ENCODE results near the gene CRYBB3.
"Not testable (repeated sequence)": the region's sequence is repeated elsewhere in the genome, so short reads cannot be mapped to it uniquely, and the experiment has no call there.

CRYBB3 gene

GRCh38 chr22:25174888-25175411 is 24.7 kb upstream of the CRYBB3 start:
- no peak for DNase-seq (ENCODE audit: low spot score)
- H3K27ac ChIP-seq = peak overlapping the region; percentile 92
- ChIA-PET CTCF (no interaction called here), POLR2A (ENCODE audit: low non-redundant PET) (no interaction called here)
- TF ChIP-seq CTCF (conservative IDR thresholded peaks at IDR 0.05; ENCODE audit: low read depth) = no peak

DNA sequence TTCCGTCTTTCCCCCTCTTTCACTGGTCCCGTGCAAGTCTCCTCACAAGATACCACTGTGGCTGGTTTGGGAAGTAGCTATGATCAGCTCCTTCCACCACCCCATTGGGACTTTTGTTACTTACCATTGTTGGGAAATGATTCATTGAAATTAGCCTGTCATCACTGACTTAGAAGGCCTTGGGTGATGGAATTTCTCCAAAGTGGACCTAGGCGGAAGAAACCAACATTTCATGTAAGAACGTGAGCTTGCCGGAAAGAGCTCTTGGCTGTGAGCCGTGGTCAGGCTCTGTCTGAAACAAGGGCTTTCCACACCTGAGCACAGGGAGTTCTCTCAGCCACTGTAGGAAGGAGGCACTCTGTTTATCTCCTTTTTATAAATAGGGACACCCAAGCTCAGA is 23.5 kb upstream of the CRYBB3 start:
- ChIA-PET CTCF (interaction anchor here (0.6 to 1.4 kb wide), 2 partner anchors 65 to 259 kb away, joined by 3 to 5 read pairs; no protein-coding TSS in a partner anchor), POLR2A (ENCODE audit: low non-redundant PET) (no interaction called here)
- TF ChIP-seq CTCF (conservative IDR thresholded peaks at IDR 0.05; ENCODE audit: low read depth) = no peak

GRCh38 chr22:25176799-25177198 is 22.9 kb upstream of the CRYBB3 start:
- ChIA-PET POLR2A (ENCODE audit: low non-redundant PET) (no interaction called here), CTCF (interaction anchor here (1.4 kb wide), 1 partner anchor 65 kb away, joined by 5 read pairs; no protein-coding TSS in a partner anchor)
- no peak for TF ChIP-seq CTCF (conservative IDR thresholded peaks at IDR 0.05; ENCODE audit: low read depth)
- H3K27ac ChIP-seq = peak overlapping the region; percentile 92
- no peak for DNase-seq (ENCODE audit: low spot score)

More for the DNA sequence above, 23.5 kb upstream of the CRYBB3 start:
- DNase-seq (ENCODE audit: low spot score) = peak; percentile 73
- H3K27ac ChIP-seq = peak overlapping the region; percentile 92

DNA sequence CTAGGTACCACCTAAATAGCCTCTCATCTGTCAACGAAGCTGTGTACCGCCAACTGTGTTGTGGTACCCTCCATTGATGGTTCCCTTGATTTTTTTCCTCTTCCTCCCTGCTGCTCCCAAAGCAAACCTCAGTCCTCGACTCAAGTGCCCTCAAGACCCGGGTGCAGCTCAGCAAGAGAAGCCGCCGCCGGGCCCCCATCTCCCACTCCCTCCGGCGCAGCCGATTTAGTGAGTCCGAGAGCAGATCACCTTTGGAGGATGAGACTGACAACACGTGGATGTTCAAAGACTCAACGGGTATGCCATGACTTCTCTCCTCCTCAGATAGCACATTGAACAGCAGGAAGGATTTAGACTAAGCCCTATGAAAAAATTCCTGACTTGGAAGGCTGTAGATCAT is 22.4 kb upstream of the CRYBB3 start:
- peak overlapping the region; percentile 92 for H3K27ac ChIP-seq
- CTCF ChIA-PET = interaction anchor here (1.4 kb wide), 1 partner anchor 66 kb away, joined by 5 read pairs; no protein-coding TSS in a partner anchor
- no peak for DNase-seq (ENCODE audit: low spot score)
- POLR2A ChIA-PET (ENCODE audit: low non-redundant PET) = no interaction called here
- no peak for TF ChIP-seq CTCF (conservative IDR thresholded peaks at IDR 0.05; ENCODE audit: low read depth)

- TF ChIP-seq CTCF (conservative IDR thresholded peaks at IDR 0.05; ENCODE audit: low read depth) = no peak
- ChIA-PET POLR2A (ENCODE audit: low non-redundant PET) (no interaction called here), CTCF (no interaction called here)
- no peak for DNase-seq (ENCODE audit: low spot score)
- H3K27ac ChIP-seq = peak overlapping the region; percentile 92
Measured at GRCh38 chr22:25177895-25178294, 21.8 kb upstream of the CRYBB3 start.

DNA sequence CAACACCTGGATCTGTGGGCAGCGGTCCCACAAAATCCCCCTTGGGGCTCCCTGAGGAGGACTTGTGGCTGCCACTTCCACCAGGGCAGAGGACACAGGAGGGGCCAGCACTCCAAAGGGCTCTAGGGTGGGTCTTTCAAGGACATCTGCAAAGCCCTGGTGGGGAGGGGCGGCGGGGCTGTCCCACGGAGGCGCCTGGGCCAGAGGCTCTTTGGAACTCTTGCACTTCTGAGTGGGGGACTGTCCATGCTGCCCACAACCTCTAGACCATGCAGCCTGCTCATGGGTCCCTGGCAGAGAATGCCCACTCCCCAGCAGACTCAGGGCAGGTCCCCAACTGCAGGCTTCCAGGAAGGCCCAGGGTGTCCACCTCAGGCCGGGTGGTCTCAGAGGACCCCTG is 21.3 kb upstream of the CRYBB3 start:
- peak overlapping the region; percentile 92 for H3K27ac ChIP-seq
- CTCF ChIA-PET; DNase-seq (ENCODE audit: low spot score); POLR2A ChIA-PET (ENCODE audit: low non-redundant PET): not testable (repeated sequence)

DNA sequence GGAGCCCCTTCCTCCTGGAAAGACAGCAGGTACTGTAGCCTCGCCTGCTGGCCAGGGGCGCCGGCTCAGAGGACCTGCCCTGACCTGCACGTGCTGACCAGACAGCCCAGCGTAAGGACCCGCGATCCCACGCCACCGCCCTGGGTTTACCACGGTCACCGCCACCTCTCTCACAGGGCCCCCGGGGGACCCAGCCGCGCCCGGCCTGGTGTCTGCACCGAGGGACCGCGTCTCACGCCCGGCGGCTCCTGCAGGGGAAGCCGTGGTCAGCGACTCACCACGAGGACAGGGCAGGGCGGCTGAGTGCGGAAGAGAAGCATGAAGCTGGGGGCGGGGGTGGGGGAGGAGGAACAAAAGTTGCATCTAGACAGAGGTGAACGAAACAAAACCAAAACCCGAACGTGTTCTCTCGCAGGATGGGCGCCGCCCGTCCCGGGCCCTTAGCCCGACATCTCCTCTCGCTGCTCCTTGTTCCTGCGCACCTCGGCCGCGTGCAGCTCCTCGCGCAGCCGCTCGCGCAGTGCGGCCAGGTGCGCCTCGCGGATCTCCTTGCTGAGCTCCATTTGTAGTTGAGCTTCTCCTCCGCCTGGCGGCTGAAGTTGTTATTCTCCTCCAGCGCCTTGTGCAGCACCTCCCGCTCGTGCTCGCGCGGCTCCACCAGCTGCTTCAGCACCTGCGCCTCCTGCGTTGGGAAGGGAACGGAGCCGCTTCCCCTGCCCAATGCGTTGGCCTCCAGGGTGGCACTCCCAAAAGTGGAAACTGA is 20.6 kb upstream of the CRYBB3 start:
- POLR2A ChIA-PET (ENCODE audit: low non-redundant PET); CTCF ChIA-PET; DNase-seq (ENCODE audit: low spot score): not testable (repeated sequence)
- peak overlapping the region; percentile 92; the same call in 1 of the 2 replicates for H3K27ac ChIP-seq
